Measurements from ENCODE around the gene TRIM33. TPM values are rescaled to one million over a fixed set of nuclear protein-coding genes. Genes with fewer than 3 reads are reported as not detected.

TRIM33 gene
- total RNA-seq, 4 donors from 2014 or later: 41.5 to 98.2 (median 52.0) TPM

GRCh38 chr1:114524944-114525343 lies 13.9 kb upstream of the TRIM33 start:
- Histone ChIP-seq H3K9me3 (no peaks in the 10 kb centered on the region), H3K27ac (no peak overlapping the region), H3K36me3 (no peaks in the 10 kb centered on the region), H3K27me3 (no peaks in the 10 kb centered on the region), H3K4me3 (no peak overlapping the region), H3K4me1 (no peaks in the 10 kb centered on the region)
- no peak for DNase-seq
- TF ChIP-seq CTCF (IDR thresholded peaks at IDR 0.05) (no peak), POLR2A (IDR thresholded peaks at IDR 0.05) (no peak)

GRCh38 chr1:114522264-114522575 lies 11.2 kb upstream of the TRIM33 start:
- TF ChIP-seq POLR2A (IDR thresholded peaks at IDR 0.05): no peak
- TF ChIP-seq CTCF (IDR thresholded peaks at IDR 0.05): no peak
- H3K27me3 ChIP-seq: no peaks in the 10 kb centered on the region
- no peaks in the 10 kb centered on the region for H3K4me1 ChIP-seq
- no peaks in the 10 kb centered on the region for H3K36me3 ChIP-seq
- H3K9me3 ChIP-seq: no peaks in the 10 kb centered on the region
- DNase-seq: no peak
- no peak overlapping the region for H3K4me3 ChIP-seq
- H3K27ac ChIP-seq: no peak overlapping the region

GRCh38 chr1:114521396-114522263 lies 10.6 kb upstream of the TRIM33 start:
- Histone ChIP-seq H3K9me3 (no peaks in the 10 kb centered on the region), H3K4me1 (no peaks in the 10 kb centered on the region), H3K36me3 (no peaks in the 10 kb centered on the region), H3K27me3 (no peaks in the 10 kb centered on the region), H3K4me3 (no peak overlapping the region), H3K27ac (no peak overlapping the region)
- no peak for DNase-seq
- TF ChIP-seq POLR2A (IDR thresholded peaks at IDR 0.05) (no peak), CTCF (IDR thresholded peaks at IDR 0.05) (no peak)

GRCh38 chr1:114517348-114517747 lies 6.3 kb upstream of the TRIM33 start:
- no peak overlapping the region for H3K4me3 ChIP-seq
- H3K27me3 ChIP-seq: no peaks in the 10 kb centered on the region
- no peak for DNase-seq
- no peak overlapping the region for H3K27ac ChIP-seq
- H3K4me1 ChIP-seq: peaks cover 0 to 4% (median under 1%) of the 10 kb centered on the region in 4 donors
- H3K9me3 ChIP-seq: no peaks in the 10 kb centered on the region
- TF ChIP-seq CTCF (IDR thresholded peaks at IDR 0.05) (no peak), POLR2A (IDR thresholded peaks at IDR 0.05) (no peak)
- H3K36me3 ChIP-seq: no peaks in the 10 kb centered on the region

- H3K4me1 ChIP-seq: peaks cover 3 to 27% (median 12%) of the 10 kb centered on the region in 4 donors
- H3K4me3 ChIP-seq: peak overlapping the region in 2 of 4 donors; percentile 95 to 98
- DNase-seq: no peak
- no peaks in the 10 kb centered on the region for H3K27me3 ChIP-seq
- H3K36me3 ChIP-seq: no peaks in the 10 kb centered on the region
- TF ChIP-seq POLR2A (IDR thresholded peaks at IDR 0.05): no peak
- TF ChIP-seq CTCF (IDR thresholded peaks at IDR 0.05): no peak
- no peak overlapping the region for H3K27ac ChIP-seq
- H3K9me3 ChIP-seq: no peaks in the 10 kb centered on the region
Observed at GRCh38 chr1:114512595-114513280, 1.7 kb upstream of the TRIM33 start.

Measured in Peyer's patch (tissue), 4 donors.